DMS79 treated with DMSO at 0.1 percent for 48 hours (cell line): ENCODE measurements around the gene APCDD1.

Experiments
- DNase-seq: peaks from one replicate; lab custom pipeline; 2025; lab: John Stamatoyannopoulos, UW

The APCDD1 gene

GRCh38 chr18:10453806-10454680 is at the start of gene APCDD1:
APCDD1 (plus strand) TSS chr18:10454635; CDS start chr18:10454982, 347 bp downstream.
- DNase-seq, result no peak

DNA sequence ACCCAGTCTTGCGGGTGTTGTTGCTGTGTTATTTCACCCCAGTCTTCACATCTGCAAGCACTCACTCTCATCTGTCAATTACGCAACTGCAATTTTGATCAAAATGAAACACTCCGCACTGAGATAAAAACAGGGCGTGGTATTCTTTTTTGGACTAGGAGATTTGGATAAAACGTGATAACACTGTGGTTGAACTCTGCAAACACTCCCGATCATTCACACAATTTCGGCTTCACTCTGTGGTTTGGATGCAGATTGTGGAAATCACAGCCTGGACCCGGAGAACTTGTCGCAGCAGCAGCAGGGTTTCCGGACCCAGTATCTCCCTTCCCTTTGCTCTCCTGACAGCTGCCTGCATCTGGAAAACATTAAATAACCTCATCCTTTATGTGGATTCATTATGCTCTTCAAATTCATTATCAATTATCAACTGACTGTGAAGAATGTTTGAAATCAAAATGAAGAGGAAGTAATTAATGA is 49.4 kb upstream of the APCDD1 start:
- no peak for DNase-seq

GRCh38 chr18:10405816-10406663 is 48.4 kb upstream of the APCDD1 start:
- peak; percentile 11 for DNase-seq

- no peak for DNase-seq
Measured at GRCh38 chr18:10408131-10408530, 46.3 kb upstream of the APCDD1 start.

- DNase-seq, result no peak
Measured at GRCh38 chr18:10409041-10409440, 45.4 kb upstream of the APCDD1 start.

GRCh38 chr18:10410472-10411308 is 43.7 kb upstream of the APCDD1 start:
- no peak for DNase-seq

DNA sequence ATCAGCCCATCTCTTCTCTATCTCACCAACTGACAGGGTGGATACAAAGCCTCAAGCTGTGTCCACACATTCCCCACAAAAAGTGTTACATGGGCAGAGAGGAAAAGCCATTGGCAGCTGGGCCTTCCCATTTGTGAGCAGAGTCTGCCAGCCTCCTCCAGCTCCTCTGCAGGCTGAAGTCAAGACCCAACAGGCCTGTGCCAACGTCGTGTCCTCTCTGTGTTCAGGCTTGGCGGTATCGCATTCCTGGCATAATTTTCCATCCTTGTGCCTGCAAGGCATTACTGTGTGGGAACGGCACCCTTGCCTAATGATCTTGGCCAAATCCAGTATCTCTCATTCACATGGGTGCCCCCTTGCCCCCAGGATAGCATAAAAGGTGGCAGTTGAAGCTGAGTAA is 41.5 kb upstream of the APCDD1 start:
- DNase-seq, result no peak

DNA sequence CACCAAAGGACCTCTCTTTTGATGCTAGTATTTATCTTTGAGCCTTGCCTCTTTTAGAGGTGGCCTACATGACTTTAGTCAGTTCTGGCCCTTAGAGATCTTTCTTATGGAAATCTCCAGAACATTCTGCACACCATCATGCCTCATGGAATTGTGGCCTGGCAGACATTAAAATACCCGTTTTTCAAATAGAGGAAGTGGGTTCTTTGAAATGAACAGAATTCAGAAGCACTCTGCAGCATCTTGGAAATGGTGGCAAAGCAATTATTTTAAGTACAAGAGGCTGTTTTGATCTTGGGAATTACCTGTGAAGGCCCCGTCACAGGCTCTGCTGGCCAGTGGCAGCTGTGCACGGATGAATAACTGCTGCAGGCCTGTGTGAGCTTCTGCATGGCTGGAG is 40.7 kb upstream of the APCDD1 start:
- DNase-seq, result no peak

- DNase-seq, result no peak
Measured at GRCh38 chr18:10414293-10414842, 40.1 kb upstream of the APCDD1 start.

DNA sequence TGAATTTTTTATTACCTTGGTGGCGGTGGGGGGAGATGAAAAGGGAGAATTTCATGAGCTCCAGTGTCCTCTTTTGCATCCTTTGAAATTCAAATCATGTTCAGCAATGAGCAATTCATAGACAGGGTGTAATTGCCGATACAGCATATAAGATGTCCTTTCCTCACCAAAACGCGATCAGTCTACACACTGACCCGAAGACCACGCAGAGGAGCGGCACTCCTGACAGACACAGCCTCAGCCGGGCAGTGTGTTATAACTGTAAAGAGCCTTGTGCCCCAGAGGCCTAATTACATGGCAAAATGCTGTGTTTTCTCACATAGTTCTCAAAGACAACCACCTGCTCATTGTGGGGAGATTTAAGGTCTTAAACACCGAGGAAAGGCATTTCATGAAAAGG is 38.4 kb upstream of the APCDD1 start:
- DNase-seq, result no peak

DNA sequence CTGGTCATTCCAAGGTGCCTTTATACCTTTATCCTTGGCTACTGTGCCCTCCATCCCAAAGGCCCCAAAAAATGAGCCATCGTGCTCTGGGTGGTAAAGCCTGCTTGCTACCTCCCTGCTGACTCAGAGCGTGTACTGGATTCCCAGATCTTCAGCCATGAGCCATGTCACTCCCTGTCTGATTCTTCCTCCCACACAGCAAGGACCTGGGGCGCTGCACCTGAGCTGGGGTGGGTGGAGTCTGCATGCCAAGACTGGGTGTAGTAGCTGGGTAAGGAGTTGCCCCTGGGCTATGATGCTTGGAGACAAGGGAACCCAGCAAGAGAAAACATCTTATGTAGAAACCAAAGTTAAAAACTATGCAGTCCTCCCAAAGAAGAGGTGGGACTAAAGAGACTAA is 37.2 kb upstream of the APCDD1 start:
- DNase-seq, result no peak

- no peak for DNase-seq
Measured at GRCh38 chr18:10417664-10418063, 36.8 kb upstream of the APCDD1 start.

DNA sequence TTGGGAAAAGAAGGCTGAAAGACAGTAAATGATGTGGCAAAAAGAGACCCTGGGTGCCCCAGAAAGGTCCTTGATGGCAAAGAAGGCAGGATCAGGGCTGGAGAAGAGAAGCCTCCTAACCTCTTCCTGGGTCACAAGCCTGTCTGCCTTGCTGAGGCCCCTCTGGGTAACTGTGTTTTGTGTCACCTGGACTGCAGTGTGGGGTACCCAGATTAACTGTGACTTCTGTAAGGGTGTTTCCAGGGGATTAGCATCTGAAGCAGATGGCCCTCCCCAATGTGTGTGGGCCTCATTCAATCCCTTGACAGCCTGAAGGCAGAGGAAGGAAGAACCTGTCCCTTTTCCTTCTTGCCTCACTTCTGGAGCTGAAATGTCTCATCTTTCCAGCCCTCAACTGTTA is 35.6 kb upstream of the APCDD1 start:
- no peak for DNase-seq

- DNase-seq, result no peak
Measured at GRCh38 chr18:10419420-10420103, 34.9 kb upstream of the APCDD1 start.

DNA sequence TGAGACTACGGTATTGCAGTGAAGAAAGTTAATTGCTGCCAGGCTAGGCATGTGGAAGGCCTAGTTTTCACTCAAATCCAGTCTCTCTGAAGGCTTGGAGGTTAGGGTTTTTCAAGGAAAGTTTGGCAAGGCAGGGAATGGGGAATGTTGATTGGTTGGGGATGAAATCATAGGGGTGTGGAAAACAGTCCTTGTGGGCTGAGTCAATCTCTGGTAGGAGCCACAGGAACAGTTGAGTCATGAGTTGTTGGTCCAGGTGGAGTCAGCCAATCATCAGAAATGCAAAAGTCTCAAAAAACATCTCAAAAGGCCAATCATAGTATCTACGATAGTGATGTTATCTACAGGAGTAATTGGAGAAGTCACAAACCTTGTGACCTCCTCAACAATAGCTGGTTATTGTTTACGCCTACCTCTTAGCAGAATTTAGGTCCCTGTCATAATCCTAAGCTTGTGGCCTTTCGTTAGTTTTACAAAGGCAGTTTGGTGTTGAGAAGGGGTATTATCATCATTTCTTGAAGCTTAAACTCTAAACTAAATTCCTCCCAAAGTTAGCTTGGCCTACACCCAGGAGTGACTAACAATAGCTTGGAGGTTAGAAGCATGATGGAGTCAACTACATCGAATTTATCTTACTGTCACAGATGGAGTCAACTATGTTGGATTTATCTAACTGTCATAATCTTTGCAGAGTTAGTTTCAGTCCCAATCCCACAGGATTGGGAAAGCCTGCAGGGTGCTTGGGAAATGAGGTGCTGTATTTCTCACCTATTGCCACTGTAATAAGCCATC is 33.7 kb upstream of the APCDD1 start:
- no peak for DNase-seq

DNA sequence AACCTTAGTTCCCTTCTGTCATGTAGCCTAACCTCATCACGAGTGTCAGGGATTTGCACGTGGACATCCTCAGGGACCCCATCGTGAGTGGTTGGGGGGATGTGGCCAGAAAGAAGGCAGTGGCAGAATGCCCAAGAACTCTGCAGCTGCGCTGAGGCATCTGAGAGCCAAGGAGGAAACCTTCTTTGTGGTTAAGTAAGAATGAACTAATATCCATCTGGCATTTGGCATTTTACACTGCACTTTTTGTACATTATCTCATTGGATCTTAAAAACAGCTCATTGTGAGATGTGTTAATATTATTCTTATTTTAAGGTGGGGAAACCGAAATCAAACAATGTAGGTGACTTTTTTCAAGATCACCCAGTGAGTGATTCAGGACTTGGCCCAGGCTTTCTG is 32.6 kb upstream of the APCDD1 start:
- DNase-seq, result no peak

- DNase-seq, result no peak
Measured at GRCh38 chr18:10422731-10423130, 31.7 kb upstream of the APCDD1 start.

DNA sequence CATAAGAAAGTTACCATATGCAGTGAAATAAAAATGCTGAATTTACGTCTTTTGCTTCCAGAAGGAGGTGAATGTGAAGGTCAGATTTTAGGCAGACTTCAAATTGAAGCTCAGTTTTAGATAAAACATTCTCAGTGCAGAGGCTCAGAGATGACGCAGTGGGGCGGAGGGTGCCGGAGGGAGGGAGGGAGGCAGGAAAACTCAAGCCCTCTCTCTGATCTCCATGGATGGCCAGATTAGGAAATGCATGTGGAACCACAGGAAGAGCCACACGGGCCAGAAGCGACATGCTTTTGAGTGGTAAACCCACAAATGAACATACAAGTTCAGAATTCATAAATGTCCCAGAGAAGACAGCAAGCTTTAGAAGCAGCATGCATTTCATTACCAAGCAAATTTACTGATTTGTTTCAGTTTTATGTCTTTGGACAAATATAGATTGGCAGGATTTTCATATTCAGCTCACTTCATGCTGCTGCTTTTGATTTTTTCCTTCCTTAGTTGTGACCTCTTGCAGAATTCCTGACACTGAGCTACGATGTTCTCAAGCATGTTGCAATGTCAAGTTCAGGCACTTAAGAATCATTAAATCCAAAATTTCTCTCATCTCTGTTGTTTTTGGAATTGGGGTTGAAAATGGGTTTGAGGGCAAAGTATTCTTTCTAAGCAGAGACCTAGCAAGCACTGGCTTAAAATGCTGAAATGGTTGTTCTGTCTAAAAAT is 29.7 kb upstream of the APCDD1 start:
- no peak for DNase-seq

DNA sequence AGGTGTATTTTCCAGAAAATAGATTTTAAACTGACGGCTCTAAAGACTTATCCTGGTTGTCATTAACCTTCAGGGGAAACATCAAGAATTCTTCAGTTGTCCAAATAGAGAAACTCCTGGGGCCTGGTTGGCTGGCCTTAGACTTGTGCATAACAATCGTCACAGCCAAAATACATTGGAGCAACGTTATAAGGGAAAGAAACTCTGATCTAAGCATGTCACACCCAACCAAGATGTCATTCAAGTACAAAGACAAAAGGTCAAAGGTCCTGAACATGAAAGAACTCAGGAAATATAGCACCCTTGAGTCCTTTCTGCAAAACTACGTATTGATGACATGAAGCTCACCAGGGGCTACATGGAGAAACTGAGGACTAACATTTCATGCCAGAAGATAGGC is 23.8 kb upstream of the APCDD1 start:
- DNase-seq, result no peak

GRCh38 chr18:10431680-10432079 is 22.8 kb upstream of the APCDD1 start:
- DNase-seq, result no peak
